H9 (cell line): ENCODE results near the gene CEP350. TPM values are rescaled to one million over a fixed set of nuclear protein-coding genes. Genes with fewer than 3 reads are reported as not detected.

Experiments used
- DNase-seq: peaks from one replicate; pipeline ENCODE4 v3.0.0-alpha.2; 2017
- H2AFZ ChIP-seq: one replicate; pipeline ENCODE4 v1.6.1; 2013; ENCODE audit warnings: mild to moderate bottlenecking, low read length, control low read depth, moderate library complexity
- H2AK5ac ChIP-seq: 2 replicates; pipeline ENCODE4 v1.6.1; 2013; ENCODE audit warnings: low read length, control low read depth, mixed read lengths; ENCODE audit not compliant: insufficient read length
- H2BK120ac ChIP-seq: one replicate; pipeline ENCODE4 v1.6.1; 2013; ENCODE audit warnings: low read depth, mild to moderate bottlenecking, low read length, control low read depth, inconsistent platforms; ENCODE audit not compliant: poor library complexity, severe bottlenecking
- H2BK12ac ChIP-seq: 2 replicates; pipeline ENCODE4 v1.6.1; 2013; ENCODE audit warnings: low read length, control low read depth, mixed read lengths, low read depth; ENCODE audit not compliant: insufficient read length
- H2BK15ac ChIP-seq: 2 replicates; pipeline ENCODE4 v1.6.1; 2013; ENCODE audit warnings: low read depth, low read length, control low read depth
- H2BK20ac ChIP-seq: one replicate; pipeline ENCODE4 v1.6.1; 2013; ENCODE audit warnings: low read depth, mild to moderate bottlenecking, low read length, control low read depth, inconsistent platforms; ENCODE audit not compliant: poor library complexity, severe bottlenecking
- H2BK5ac ChIP-seq: 2 replicates; pipeline ENCODE4 v1.6.1; 2013; ENCODE audit warnings: low read length, control low read depth, mixed read lengths; ENCODE audit not compliant: insufficient read length
- H3K14ac ChIP-seq: 2 replicates; pipeline ENCODE4 v1.6.1; 2013; ENCODE audit warnings: low read length, control low read depth; ENCODE audit not compliant: insufficient read depth
- H3K18ac ChIP-seq: 2 replicates; pipeline ENCODE4 v1.6.1; 2013; ENCODE audit warnings: low read depth, mild to moderate bottlenecking, mixed read lengths, low read length, control low read depth; ENCODE audit not compliant: insufficient read length
- H3K23ac ChIP-seq: 2 replicates; pipeline ENCODE4 v1.6.1; 2013; ENCODE audit warnings: low read length, control low read depth, mixed read lengths, low read depth; ENCODE audit not compliant: insufficient read length
- H3K23me2 ChIP-seq: 2 replicates; pipeline ENCODE4 v1.6.1; 2013; ENCODE audit warnings: low read depth, mild to moderate bottlenecking, mixed read lengths, low read length, control low read depth; ENCODE audit not compliant: insufficient read length, poor library complexity, severe bottlenecking
- H3K27ac ChIP-seq: 2 replicates; pipeline ENCODE4 v1.5.1; 2013; ENCODE audit warnings: low read length, control low read depth, mixed read lengths, low read depth; ENCODE audit not compliant: insufficient read length
- H3K27me3 ChIP-seq: 2 replicates; pipeline ENCODE4 v1.6.1; 2013; ENCODE audit warnings: low read length, control low read depth, inconsistent platforms; ENCODE audit not compliant: insufficient read depth
- H3K4ac ChIP-seq: 2 replicates; pipeline ENCODE4 v1.6.1; 2013; ENCODE audit warnings: low read depth, mild to moderate bottlenecking, control low read depth, inconsistent platforms, low read length, moderate library complexity
- H3K4me1 ChIP-seq: 2 replicates; pipeline ENCODE4 v1.6.1; 2013; ENCODE audit warnings: low read length, control low read depth, inconsistent platforms; ENCODE audit not compliant: insufficient read depth
- H3K4me2 ChIP-seq: 2 replicates; pipeline ENCODE4 v1.6.1; 2013; ENCODE audit warnings: low read length, control low read depth, mixed read lengths; ENCODE audit not compliant: insufficient read length, insufficient read depth
- H3K56ac ChIP-seq: 2 replicates; pipeline ENCODE4 v1.6.1; 2013; ENCODE audit warnings: low read depth, mild to moderate bottlenecking, mixed read lengths, low read length, control low read depth; ENCODE audit not compliant: insufficient read length
- H3K79me1 ChIP-seq: 2 replicates; pipeline ENCODE4 v1.6.1; 2013; ENCODE audit warnings: low read depth, mild to moderate bottlenecking, moderate library complexity, low read length, control low read depth, inconsistent platforms; ENCODE audit not compliant: insufficient read depth, poor library complexity, severe bottlenecking
- H3K79me2 ChIP-seq: 2 replicates; pipeline ENCODE4 v1.6.1; 2013; ENCODE audit warnings: low read length, control low read depth, inconsistent platforms; ENCODE audit not compliant: insufficient read depth
- H3K9ac ChIP-seq: 2 replicates; pipeline ENCODE4 v1.6.1; 2013; ENCODE audit warnings: low read length, control low read depth, mixed read lengths; ENCODE audit not compliant: insufficient read length; ENCODE audit errors: extremely low read depth
- H3K9me3 ChIP-seq: one replicate; pipeline ENCODE4 v1.6.1; 2013; ENCODE audit warnings: low read depth, low read length, inconsistent platforms; ENCODE audit not compliant: control insufficient read depth
- H3T11ph ChIP-seq: one replicate; pipeline ENCODE4 v1.6.1; 2013; ENCODE audit warnings: mild to moderate bottlenecking, low read length, control low read depth, inconsistent platforms
- H4K20me1 ChIP-seq: one replicate; pipeline ENCODE4 v1.6.1; 2013; ENCODE audit not compliant: control insufficient read depth, insufficient read length, insufficient read depth
- H4K5ac ChIP-seq: 2 replicates; pipeline ENCODE4 v1.6.1; 2013; ENCODE audit warnings: low read depth, mild to moderate bottlenecking, mixed read lengths, low read length, control low read depth; ENCODE audit not compliant: insufficient read length
- H4K8ac ChIP-seq: replicated peaks from 2 replicates; pipeline ENCODE4 v1.6.1; 2013; ENCODE audit warnings: low read length, control low read depth, mixed read lengths, low read depth; ENCODE audit not compliant: insufficient read length
- H4K91ac ChIP-seq: 2 replicates; pipeline ENCODE4 v1.6.1; 2013; ENCODE audit warnings: low read depth, mild to moderate bottlenecking, moderate library complexity, mixed read lengths, low read length, control low read depth; ENCODE audit not compliant: insufficient read length
- H3K27ac Mint-ChIP-seq, 3 experiments: 2 replicates in 2 of 3; 3 replicates in 1 of 3; pipeline ENCODE4 v1.8.0; 2020 to 2021; ENCODE audit warnings: mixed read lengths in 3 of 3, mild to moderate bottlenecking in 1 of 3, moderate library complexity in 1 of 3
- H3K27me3 Mint-ChIP-seq: 2 replicates; pipeline ENCODE4 v1.8.0; 2021; ENCODE audit warnings: low read depth, mild to moderate bottlenecking, moderate library complexity, mixed read lengths
- H3K36me3 Mint-ChIP-seq, 3 experiments: 2 replicates in 2 of 3; 3 replicates in 1 of 3; pipeline ENCODE4 v1.8.0; 2020 to 2021; ENCODE audit warnings: low read depth in 3 of 3, mixed read lengths in 3 of 3; ENCODE audit not compliant: insufficient read depth in 1 of 3
- H3K4me1 Mint-ChIP-seq, 2 experiments: 2 replicates each; pipeline ENCODE4 v1.8.0; 2020; ENCODE audit warnings: mixed read lengths in 2 of 2
- H3K4me3 Mint-ChIP-seq, 2 experiments: 2 replicates in 1 of 2; 3 replicates in 1 of 2; pipeline ENCODE4 v1.8.0; 2020 to 2021; ENCODE audit warnings: mild to moderate bottlenecking in 2 of 2, mixed read lengths in 2 of 2, moderate library complexity in 1 of 2
- H3K9me3 Mint-ChIP-seq, 2 experiments: 2 replicates in 1 of 2; 3 replicates in 1 of 2; pipeline ENCODE4 v1.8.0; 2020; ENCODE audit warnings: mild to moderate bottlenecking in 2 of 2, mixed read lengths in 2 of 2, moderate library complexity in 1 of 2
- CTCF ChIP-seq: fragments of 200-600 bp; sonication (generic); conservative IDR thresholded peaks from 3 replicates; pipeline ENCODE4 v1.8.0; 2021; ENCODE audit warnings: antibody characterized with exemption, mild to moderate bottlenecking
- total RNA-seq: library from RNA; stranded (reverse); gene quantifications from 2 replicates; pipeline ENCODE4 v1.2.1, GENCODE V29; 2021

Gene CEP350
- total RNA-seq, 1 experiment from 2014 or later, result 39.2 TPM

- DNase-seq, result no peak
- Histone ChIP-seq H4K20me1 (no peaks in the 10 kb centered on the region), H3K23ac (no peak overlapping the region), H3K9me3 (no peaks in the 10 kb centered on the region), H3K9ac (no peak overlapping the region), H3K79me2 (no peaks in the 10 kb centered on the region; the same call in 1 of the 2 replicates), H3K14ac (no peak overlapping the region), H3K18ac (no peak overlapping the region), H4K5ac (no peak overlapping the region), H3K4me2 (no peak overlapping the region), H2BK120ac (no peak overlapping the region), H3K56ac (no peak overlapping the region), H3K4me1 (no peaks in the 10 kb centered on the region), H3K79me1 (peaks cover 7% of the 10 kb centered on the region), H3K27me3 (no peaks in the 10 kb centered on the region), H4K8ac (no peak overlapping the region), H2AFZ (no peak overlapping the region), H2BK20ac (no peak overlapping the region), H3K23me2 (no peaks in the 10 kb centered on the region), H3T11ph (no peak overlapping the region), H2BK15ac (no peak overlapping the region), H2AK5ac (no peak overlapping the region), H2BK5ac (no peak overlapping the region), H3K4ac (no peak overlapping the region), H3K27ac (no peak overlapping the region), H2BK12ac (no peak overlapping the region), H4K91ac (no peak overlapping the region)
- H3K36me3 Mint-ChIP-seq, result peaks cover 0 to 4% (median 2%) of the 10 kb centered on the region in 3 experiments; a peak in 3 of 7 replicates
- TF ChIP-seq CTCF, result no peak
- H3K27ac Mint-ChIP-seq, result no peak overlapping the region; a peak in 1 of 7 replicates
- H3K9me3 Mint-ChIP-seq, result no peaks in the 10 kb centered on the region
- peaks cover 0 to 3% of the 10 kb centered on the region in 2 experiments; a peak in 1 of 4 replicates for H3K4me1 Mint-ChIP-seq
- no peaks in the 10 kb centered on the region for H3K27me3 Mint-ChIP-seq
- H3K4me3 Mint-ChIP-seq, result no peak overlapping the region
Measured at GRCh38 chr1:179984942-179985341, 30.3 kb downstream of the CEP350 start.
